Stimulated activated naive B cell treated with anti-CD40 and anti-IgM and Interleukin-4, amounts not matched to agents 10 μg/mL and 1 μg/mL and 100 μg/mL, for 72 hours (primary cell): ENCODE measurements around the gene AKR1C8.
"Not testable (repeated sequence)": the region's sequence is repeated elsewhere in the genome, so short reads cannot be mapped to it uniquely, and the experiment has no call there.

Source experiments
- ATAC-seq, 2 donors: fragments of 150-1000 bp; cut with Tn5 transposase; replicated peaks; 2 replicates each; pipeline ENCODE4 v1.10.0; 2021; ENCODE audit warnings: moderate library complexity in 1 of 2
- DNase-seq: peaks from one replicate; pipeline ENCODE4 v3.0.0; 2021
- H3K27ac Mint-ChIP-seq: one replicate; pipeline ENCODE4 v1.8.0; 2022; ENCODE audit warnings: mild to moderate bottlenecking, mixed read lengths
- H3K27me3 Mint-ChIP-seq, 2 donors: one replicate each; pipeline ENCODE4 v1.8.0; 2022; ENCODE audit warnings: mixed read lengths in 2 of 2
- H3K36me3 Mint-ChIP-seq, 2 donors: one replicate each; pipeline ENCODE4 v1.8.0; 2022; ENCODE audit warnings: mixed read lengths in 2 of 2, mild to moderate bottlenecking in 1 of 2
- H3K4me1 Mint-ChIP-seq, 2 donors: one replicate each; pipeline ENCODE4 v1.8.0; 2022; ENCODE audit warnings: mixed read lengths in 2 of 2, mild to moderate bottlenecking in 1 of 2
- H3K4me3 Mint-ChIP-seq, 2 donors: one replicate each; pipeline ENCODE4 v1.8.0; 2022; ENCODE audit warnings: mild to moderate bottlenecking in 2 of 2, mixed read lengths in 2 of 2, moderate library complexity in 1 of 2
- H3K9me3 Mint-ChIP-seq, 2 donors: one replicate each; pipeline ENCODE4 v1.8.0; 2022; ENCODE audit warnings: mixed read lengths in 2 of 2, mild to moderate bottlenecking in 1 of 2

Gene AKR1C8

GRCh38 chr10:5147981-5148677 lies 36.8 kb downstream of the AKR1C8 start:
- DNase-seq (no peak), ATAC-seq (no peak)
- Mint-ChIP-seq H3K27me3 (no peaks in the 10 kb centered on the region), H3K4me3 (no peak overlapping the region), H3K9me3 (peaks cover 2 to 4% of the 10 kb centered on the region in 2 donors), H3K4me1 (no peaks in the 10 kb centered on the region), H3K27ac (no peak overlapping the region), H3K36me3 (no peaks in the 10 kb centered on the region)

GRCh38 chr10:5147255-5147980 lies 37.5 kb downstream of the AKR1C8 start:
- DNase-seq, result no peak
- Mint-ChIP-seq H3K36me3 (no peaks in the 10 kb centered on the region), H3K4me1 (no peaks in the 10 kb centered on the region), H3K27ac (no peak overlapping the region), H3K4me3 (no peak overlapping the region), H3K27me3 (no peaks in the 10 kb centered on the region), H3K9me3 (peaks cover 2 to 4% of the 10 kb centered on the region in 2 donors)
- ATAC-seq, result no peak

- ATAC-seq (no peak), DNase-seq (no peak)
- no peaks in the 10 kb centered on the region for H3K36me3 Mint-ChIP-seq
- no peak overlapping the region for H3K27ac Mint-ChIP-seq
- no peaks in the 10 kb centered on the region for H3K4me1 Mint-ChIP-seq
- H3K27me3 Mint-ChIP-seq, result no peaks in the 10 kb centered on the region
- peaks cover 2 to 4% of the 10 kb centered on the region in 2 donors for H3K9me3 Mint-ChIP-seq
- H3K4me3 Mint-ChIP-seq, result no peak overlapping the region
These were observed 38.1 kb downstream of the AKR1C8 start for GRCh38 chr10:5146920-5147254.

GRCh38 chr10:5143137-5143536 lies 41.8 kb downstream of the AKR1C8 start:
- Mint-ChIP-seq H3K9me3 (peaks cover 3 to 4% of the 10 kb centered on the region in 2 donors), H3K4me1 (no peaks in the 10 kb centered on the region), H3K36me3 (no peaks in the 10 kb centered on the region), H3K4me3 (no peak overlapping the region), H3K27me3 (no peaks in the 10 kb centered on the region), H3K27ac (no peak overlapping the region)
- no peak for DNase-seq
- no peak for ATAC-seq

GRCh38 chr10:5142199-5142598 lies 42.8 kb downstream of the AKR1C8 start:
- Mint-ChIP-seq H3K9me3 (peaks cover 9 to 11% of the 10 kb centered on the region in 2 donors), H3K27ac (no peak overlapping the region), H3K4me1 (no peaks in the 10 kb centered on the region), H3K27me3 (no peaks in the 10 kb centered on the region), H3K36me3 (peaks cover 0 to 2% of the 10 kb centered on the region in 2 donors), H3K4me3 (no peak overlapping the region)
- no peak for DNase-seq
- ATAC-seq, result no peak

- H3K27me3 Mint-ChIP-seq, H3K27ac Mint-ChIP-seq, DNase-seq, H3K36me3 Mint-ChIP-seq, ATAC-seq, H3K4me1 Mint-ChIP-seq, H3K4me3 Mint-ChIP-seq: not testable (repeated sequence)
- peaks cover 13 to 16% of the 10 kb centered on the region in 2 donors for H3K9me3 Mint-ChIP-seq
These were observed 47.3 kb downstream of the AKR1C8 start for GRCh38 chr10:5137699-5138098.

GRCh38 chr10:5136468-5137087 lies 48.4 kb downstream of the AKR1C8 start:
- Mint-ChIP-seq H3K36me3 (peaks cover 0 to 4% of the 10 kb centered on the region in 2 donors), H3K4me3 (no peak overlapping the region)

GRCh38 chr10:5135581-5135980 lies 49.4 kb downstream of the AKR1C8 start:
- H3K27ac Mint-ChIP-seq, result no peak overlapping the region
- H3K4me3 Mint-ChIP-seq, result no peak overlapping the region
- no peaks in the 10 kb centered on the region for H3K27me3 Mint-ChIP-seq
- ATAC-seq (no peak), DNase-seq (no peak)
- peaks cover 0 to 4% of the 10 kb centered on the region in 2 donors for H3K36me3 Mint-ChIP-seq
- H3K9me3 Mint-ChIP-seq, result peaks cover 16% of the 10 kb centered on the region in 2 donors
- H3K4me1 Mint-ChIP-seq, result no peaks in the 10 kb centered on the region

More at GRCh38 chr10:5136468-5137087, 48.4 kb downstream of the AKR1C8 start:
- H3K4me1 Mint-ChIP-seq, result no peaks in the 10 kb centered on the region
- DNase-seq (no peak), ATAC-seq (no peak)
- H3K27ac Mint-ChIP-seq, result no peak overlapping the region
- no peaks in the 10 kb centered on the region for H3K27me3 Mint-ChIP-seq
- peaks cover 13 to 16% of the 10 kb centered on the region in 2 donors for H3K9me3 Mint-ChIP-seq

- ATAC-seq (no peak), DNase-seq (no peak)
- no peaks in the 10 kb centered on the region for H3K27me3 Mint-ChIP-seq
- H3K4me3 Mint-ChIP-seq, result no peak overlapping the region
- peaks cover 6 to 7% of the 10 kb centered on the region in 2 donors for H3K9me3 Mint-ChIP-seq
- H3K4me1 Mint-ChIP-seq, result no peaks in the 10 kb centered on the region
- no peaks in the 10 kb centered on the region for H3K36me3 Mint-ChIP-seq
- H3K27ac Mint-ChIP-seq, result no peak overlapping the region
These were observed 59.5 kb downstream of the AKR1C8 start for GRCh38 chr10:5125315-5126044.

- ATAC-seq (no peak), DNase-seq (no peak)
- Mint-ChIP-seq H3K9me3 (peaks cover 4 to 8% of the 10 kb centered on the region in 2 donors), H3K36me3 (no peaks in the 10 kb centered on the region), H3K4me3 (no peak overlapping the region), H3K27ac (no peak overlapping the region), H3K27me3 (no peaks in the 10 kb centered on the region), H3K4me1 (no peaks in the 10 kb centered on the region)
These were observed 61.1 kb downstream of the AKR1C8 start for GRCh38 chr10:5123886-5124285.

- H3K4me1 Mint-ChIP-seq, H3K4me3 Mint-ChIP-seq, H3K36me3 Mint-ChIP-seq, ATAC-seq, H3K9me3 Mint-ChIP-seq, H3K27ac Mint-ChIP-seq, DNase-seq, H3K27me3 Mint-ChIP-seq: not testable (repeated sequence)
These were observed 65.0 kb downstream of the AKR1C8 start for GRCh38 chr10:5119997-5120396.

GRCh38 chr10:5117026-5117425 lies 67.9 kb downstream of the AKR1C8 start:
- ATAC-seq, result no peak
- Mint-ChIP-seq H3K4me1 (no peaks in the 10 kb centered on the region), H3K9me3 (peaks cover 4 to 6% of the 10 kb centered on the region in 2 donors), H3K4me3 (no peak overlapping the region), H3K27ac (no peak overlapping the region), H3K27me3 (no peaks in the 10 kb centered on the region), H3K36me3 (no peaks in the 10 kb centered on the region)
- DNase-seq, result no peak

- Mint-ChIP-seq H3K4me3 (no peak overlapping the region), H3K27ac (no peak overlapping the region), H3K36me3 (no peaks in the 10 kb centered on the region), H3K4me1 (no peaks in the 10 kb centered on the region), H3K27me3 (no peaks in the 10 kb centered on the region), H3K9me3 (peaks cover 4 to 6% of the 10 kb centered on the region in 2 donors)
- no peak for ATAC-seq
- DNase-seq, result no peak
These were observed 68.3 kb downstream of the AKR1C8 start for GRCh38 chr10:5116621-5117020.

- not testable (repeated sequence) for H3K4me1 Mint-ChIP-seq, H3K9me3 Mint-ChIP-seq, H3K27ac Mint-ChIP-seq, H3K36me3 Mint-ChIP-seq, ATAC-seq, DNase-seq, H3K27me3 Mint-ChIP-seq, H3K4me3 Mint-ChIP-seq
These were observed 75.1 kb downstream of the AKR1C8 start for GRCh38 chr10:5109861-5110260.
